NCI-H748 treated with DMSO at 0.1 percent for 48 hours (cell line): ENCODE results near the gene PFN1.
"Not testable (repeated sequence)": the region's sequence is repeated elsewhere in the genome, so short reads cannot be mapped to it uniquely, and the experiment has no call there.

Source experiments
- DNase-seq: peaks from one replicate; lab custom pipeline; 2025; lab: John Stamatoyannopoulos, UW

PFN1 gene

GRCh38 chr17:4945176-4945943 lies 3.0 kb downstream of the PFN1 start:
- no peak for DNase-seq

- no peak for DNase-seq
Observed at GRCh38 chr17:4944554-4945175, 3.7 kb downstream of the PFN1 start.

- no peak for DNase-seq
Observed at GRCh38 chr17:4944163-4944553, 4.2 kb downstream of the PFN1 start.

GRCh38 chr17:4942760-4943508 lies 5.4 kb downstream of the PFN1 start:
- no peak for DNase-seq

- no peak for DNase-seq
Observed at GRCh38 chr17:4941319-4941610, 7.1 kb downstream of the PFN1 start.

GRCh38 chr17:4940555-4941318 lies 7.6 kb downstream of the PFN1 start:
- DNase-seq: no peak

- peak; percentile 99 for DNase-seq
Observed at GRCh38 chr17:4939796-4940554, 8.4 kb downstream of the PFN1 start, which contains the start of the genes RNF167 and SLC25A11. Gene RNF167, plus strand, starts transcription at chr17:4940268. Its CDS starts 642 bp downstream, at chr17:4940910. Gene SLC25A11, minus strand, starts transcription at chr17:4940046. Its CDS starts 136 bp downstream, at chr17:4939910.

GRCh38 chr17:4939546-4939795 lies 8.9 kb downstream of the PFN1 start:
- no peak for DNase-seq

GRCh38 chr17:4938688-4939545 lies 9.4 kb downstream of the PFN1 start:
- DNase-seq: no peak

GRCh38 chr17:4938069-4938491 lies 10.2 kb downstream of the PFN1 start:
- DNase-seq: no peak

GRCh38 chr17:4937553-4937952 lies 10.8 kb downstream of the PFN1 start:
- no peak for DNase-seq

- no peak for DNase-seq
Observed at GRCh38 chr17:4936436-4936835, 11.9 kb downstream of the PFN1 start.

- DNase-seq: no peak
Observed at GRCh38 chr17:4935650-4936049, 12.7 kb downstream of the PFN1 start.

- no peak for DNase-seq
Observed at GRCh38 chr17:4934173-4934979, 14.0 kb downstream of the PFN1 start.

GRCh38 chr17:4933646-4934045 lies 14.7 kb downstream of the PFN1 start:
- no peak for DNase-seq

GRCh38 chr17:4932756-4933155 lies 15.6 kb downstream of the PFN1 start:
- DNase-seq: no peak

GRCh38 chr17:4931963-4932362 lies 16.4 kb downstream of the PFN1 start, which contains the start of gene GP1BA:
Gene GP1BA, plus strand, starts transcription at chr17:4932277. Its CDS starts 328 bp downstream, at chr17:4932605.
- DNase-seq: no peak

- no peak for DNase-seq
Observed at GRCh38 chr17:4928881-4929280, 19.4 kb downstream of the PFN1 start.

GRCh38 chr17:4926577-4927335 lies 21.6 kb downstream of the PFN1 start:
- DNase-seq: not testable (repeated sequence)
